ENCODE measurements around the gene SLC7A11.

Gene SLC7A11

GRCh38 chr4:138189206-138189605 is 52.9 kb downstream of the SLC7A11 start:
- no peak overlapping the region for H3K4me3 ChIP-seq (ENCODE audit: low read depth, low read length)
- no peak for TF ChIP-seq CTCF (IDR thresholded peaks at IDR 0.05; ENCODE audit: insufficient read depth, low read depth, low read length, missing control alignments)
- DNase-seq (ENCODE audit: low read depth) = no peak

GRCh38 chr4:138188406-138189084 is 53.6 kb downstream of the SLC7A11 start:
- no peak for DNase-seq (ENCODE audit: low read depth)

GRCh38 chr4:138185859-138186645 is 56.1 kb downstream of the SLC7A11 start:
- no peak overlapping the region for H3K4me3 ChIP-seq (ENCODE audit: low read depth, low read length)
- no peak for DNase-seq (ENCODE audit: low read depth)
- no peak for TF ChIP-seq CTCF (IDR thresholded peaks at IDR 0.05; ENCODE audit: insufficient read depth, low read depth, low read length, missing control alignments)

More at GRCh38 chr4:138188406-138189084, 53.6 kb downstream of the SLC7A11 start:
- H3K4me3 ChIP-seq (ENCODE audit: low read depth, low read length) = no peak overlapping the region
- TF ChIP-seq CTCF (IDR thresholded peaks at IDR 0.05; ENCODE audit: insufficient read depth, low read depth, low read length, missing control alignments) = no peak

GRCh38 chr4:138184886-138185285 is 57.3 kb downstream of the SLC7A11 start:
- H3K4me3 ChIP-seq (ENCODE audit: low read depth, low read length) = no peak overlapping the region
- DNase-seq (ENCODE audit: low read depth) = no peak
- TF ChIP-seq CTCF (IDR thresholded peaks at IDR 0.05; ENCODE audit: insufficient read depth, low read depth, low read length, missing control alignments) = no peak

- peak; percentile 61 for DNase-seq (ENCODE audit: low read depth)
- peak; percentile 40 for TF ChIP-seq CTCF (IDR thresholded peaks at IDR 0.05; ENCODE audit: insufficient read depth, low read depth, low read length, missing control alignments)
- H3K4me3 ChIP-seq (ENCODE audit: low read depth, low read length) = no peak overlapping the region
These were observed 59.2 kb downstream of the SLC7A11 start for GRCh38 chr4:138182838-138183426.

- DNase-seq (ENCODE audit: low read depth) = no peak
- no peak for TF ChIP-seq CTCF (IDR thresholded peaks at IDR 0.05; ENCODE audit: insufficient read depth, low read depth, low read length, missing control alignments)
- no peak overlapping the region for H3K4me3 ChIP-seq (ENCODE audit: low read depth, low read length)
These were observed 60.9 kb downstream of the SLC7A11 start for GRCh38 chr4:138181287-138181686.
